HG02759 (cell line): Measurements from ENCODE around the gene DOK4.

Source experiments
- ATAC-seq: cut with Tn5 transposase; IDR thresholded peaks from one replicate; pipeline ENCODE4 v1.9.1; 2021; ENCODE audit warnings: mild to moderate bottlenecking, moderate library complexity; ENCODE audit not compliant: unreplicated experiment

DOK4 gene

GRCh38 chr16:57478396-57479204 lies 7.7 kb downstream of the DOK4 start:
- ATAC-seq = no peak

DNA sequence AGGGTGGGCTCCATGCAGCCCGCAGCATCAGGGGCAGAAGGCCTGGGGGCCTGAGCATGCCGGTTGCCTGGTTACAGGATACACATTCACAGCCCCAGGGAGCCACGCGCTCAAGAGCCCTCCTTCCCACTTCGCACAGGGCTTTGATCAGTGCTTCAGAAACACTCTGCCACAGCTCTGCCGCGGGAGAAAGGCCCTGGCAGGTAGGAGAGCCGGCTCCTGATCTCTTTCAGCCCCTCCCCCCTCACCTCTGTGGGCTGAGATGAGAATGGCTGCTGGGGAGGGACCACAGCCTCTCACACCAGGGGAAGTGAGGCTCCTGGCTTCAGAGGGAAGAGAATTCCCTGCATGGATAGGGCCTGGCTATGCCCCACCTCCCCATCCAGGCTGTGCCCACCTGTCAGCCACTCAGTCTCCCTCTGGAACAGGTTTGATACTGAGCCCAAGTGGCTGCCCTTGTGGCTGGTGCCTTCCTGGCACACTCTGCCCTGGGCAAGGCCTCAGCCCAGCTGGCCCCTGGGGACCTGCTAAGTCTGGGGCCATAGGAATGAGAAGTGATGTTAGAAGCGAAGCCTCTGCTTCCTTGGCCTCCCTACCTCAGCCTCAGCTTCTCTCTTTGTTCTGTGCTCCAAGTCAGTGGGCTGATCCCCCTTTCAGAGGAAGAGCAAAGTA lies 8.6 kb downstream of the DOK4 start:
- ATAC-seq = no peak

DNA sequence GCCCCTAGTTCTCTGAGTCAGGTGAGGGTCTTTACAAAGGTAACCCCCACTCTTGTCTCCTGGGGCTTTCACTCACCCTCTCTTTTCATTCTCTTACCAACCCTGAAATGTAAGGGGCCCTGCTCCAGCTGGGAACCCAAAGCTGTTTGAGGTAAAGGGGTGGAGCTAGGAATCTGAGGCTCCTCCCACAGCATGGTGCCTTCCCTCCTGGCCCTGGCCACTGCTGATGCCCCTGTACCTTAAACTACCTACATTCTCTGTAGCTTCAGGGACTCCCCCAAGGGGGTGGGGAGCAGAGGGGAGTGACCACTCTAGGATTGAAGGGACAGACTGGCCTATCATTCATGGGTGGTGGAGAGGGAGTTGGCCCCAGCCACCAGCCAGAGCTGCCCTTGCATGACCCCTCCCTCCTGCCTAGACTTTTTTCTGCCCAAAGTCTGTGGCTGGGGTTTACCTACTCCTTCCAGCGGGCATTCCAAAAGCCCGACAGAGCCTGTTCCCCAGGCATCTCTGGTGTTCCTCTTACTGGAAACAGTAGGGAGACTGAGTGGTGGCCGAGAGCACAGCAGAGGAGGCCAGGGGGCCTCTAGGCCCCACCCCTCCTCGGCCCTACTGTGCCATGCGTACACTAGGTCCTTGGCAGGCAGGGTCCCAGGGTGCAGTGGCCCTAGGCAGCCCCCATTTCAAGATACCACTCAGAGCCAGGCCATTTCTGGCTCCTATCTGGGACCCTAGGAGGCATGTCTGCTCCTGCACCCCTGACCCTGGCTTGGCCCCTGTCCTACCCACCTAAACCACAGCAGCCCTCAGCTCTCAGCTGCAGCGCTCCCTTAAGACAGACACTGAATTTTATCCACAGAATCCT lies 9.5 kb downstream of the DOK4 start:
- ATAC-seq = no peak

GRCh38 chr16:57475711-57476339 lies 10.5 kb downstream of the DOK4 start:
- ATAC-seq = peak; percentile 92

DNA sequence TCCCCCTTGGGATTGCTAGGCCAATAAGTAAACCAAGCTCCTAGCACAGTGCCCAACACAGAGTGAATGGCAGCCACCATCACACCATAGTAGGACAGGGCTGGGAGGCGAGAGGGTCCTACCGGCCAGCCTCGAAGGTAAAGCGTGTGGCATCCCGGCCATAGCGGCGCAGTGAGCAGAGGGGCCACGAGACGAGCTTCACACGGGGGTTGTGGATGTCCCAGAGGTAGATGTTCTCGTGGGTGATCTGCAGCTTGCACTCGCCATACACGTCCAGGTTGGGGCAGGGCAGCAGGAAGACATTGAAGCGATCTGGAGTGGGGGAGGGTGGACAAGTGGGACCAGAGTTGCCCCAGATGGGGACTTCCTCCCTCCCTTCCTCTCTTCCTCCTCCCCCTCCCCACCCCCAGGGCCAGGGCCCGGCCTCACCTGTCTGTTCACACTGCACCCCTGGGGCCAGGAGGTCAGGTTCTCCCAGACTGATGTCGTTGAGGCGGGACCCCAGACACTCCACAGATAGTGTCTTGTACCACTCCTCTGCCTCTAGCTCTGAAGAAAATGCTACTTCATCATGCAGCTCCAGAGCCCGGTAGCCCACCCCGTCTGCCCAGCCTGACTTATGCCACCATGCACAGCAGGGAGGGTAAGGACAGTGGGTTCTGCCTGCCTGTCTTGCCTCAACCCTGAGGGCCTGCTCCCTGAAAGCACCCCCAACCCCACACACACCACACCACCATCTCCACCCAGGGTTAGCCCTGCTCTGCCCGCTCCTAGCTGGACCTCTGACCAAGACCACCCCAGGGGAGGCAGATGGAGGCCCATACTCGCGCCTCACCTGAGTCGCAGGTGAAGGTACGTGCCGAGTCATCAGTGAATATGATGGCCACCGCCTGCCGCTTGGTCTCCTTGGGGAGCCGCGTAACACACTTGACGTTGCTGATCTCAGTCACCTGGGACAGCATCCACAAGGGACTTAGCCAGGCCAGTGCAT lies 11.3 kb downstream of the DOK4 start:
- no peak for ATAC-seq

- no peak for ATAC-seq
Observed at GRCh38 chr16:57473906-57474305, 12.4 kb downstream of the DOK4 start.

DNA sequence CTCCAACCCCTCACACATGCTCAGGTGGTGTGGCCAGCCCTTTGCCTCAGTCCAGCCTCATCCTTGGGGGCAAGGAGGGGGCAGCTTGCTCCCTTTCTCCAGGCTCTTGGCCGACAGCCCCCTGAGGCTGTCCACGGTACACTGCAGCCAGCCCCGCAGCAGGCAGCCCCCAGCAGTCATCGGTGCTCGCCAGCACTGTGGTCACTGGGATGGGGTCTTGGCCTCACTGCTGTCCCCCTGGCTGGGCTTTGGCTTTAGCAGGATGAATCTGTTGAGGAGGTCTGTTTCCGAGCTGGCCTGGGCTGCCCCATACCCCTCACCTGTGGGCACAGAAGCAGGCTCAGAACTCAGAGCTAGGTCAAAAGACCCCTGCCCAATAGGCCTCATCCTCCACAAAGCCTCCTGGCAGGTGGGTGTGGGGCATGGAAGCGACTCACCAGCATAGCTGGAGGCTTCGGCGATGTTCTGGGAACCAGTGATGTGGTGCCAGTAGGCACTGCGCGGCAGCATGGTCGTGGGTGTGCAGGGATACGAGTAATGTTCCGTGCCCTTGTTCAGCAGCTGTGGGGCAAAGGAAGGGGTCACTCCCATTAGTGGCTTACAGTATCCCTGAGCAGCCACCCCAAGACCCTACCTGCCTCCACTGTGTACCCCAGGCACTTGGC lies 13.0 kb downstream of the DOK4 start:
- no peak for ATAC-seq

DNA sequence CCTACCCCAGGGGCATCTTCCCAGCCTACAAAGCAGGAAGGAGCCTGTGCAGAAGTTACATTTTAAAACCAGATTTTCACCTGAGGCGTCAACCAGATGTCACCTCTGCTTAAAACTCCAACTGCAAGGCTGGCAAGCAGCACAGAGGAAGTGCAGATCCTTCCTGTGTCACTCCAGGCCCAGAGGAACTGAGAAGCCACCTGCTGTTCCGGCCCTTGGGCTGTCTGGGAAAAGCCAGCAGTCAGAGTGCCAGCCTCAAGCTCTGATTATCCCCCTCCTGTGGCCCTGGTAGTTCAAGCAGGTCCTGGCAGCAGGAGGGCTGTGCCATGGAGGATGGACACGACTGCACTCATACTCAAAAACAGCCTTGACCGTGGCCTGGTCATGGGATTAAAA lies 13.6 kb downstream of the DOK4 start:
- no peak for ATAC-seq

DNA sequence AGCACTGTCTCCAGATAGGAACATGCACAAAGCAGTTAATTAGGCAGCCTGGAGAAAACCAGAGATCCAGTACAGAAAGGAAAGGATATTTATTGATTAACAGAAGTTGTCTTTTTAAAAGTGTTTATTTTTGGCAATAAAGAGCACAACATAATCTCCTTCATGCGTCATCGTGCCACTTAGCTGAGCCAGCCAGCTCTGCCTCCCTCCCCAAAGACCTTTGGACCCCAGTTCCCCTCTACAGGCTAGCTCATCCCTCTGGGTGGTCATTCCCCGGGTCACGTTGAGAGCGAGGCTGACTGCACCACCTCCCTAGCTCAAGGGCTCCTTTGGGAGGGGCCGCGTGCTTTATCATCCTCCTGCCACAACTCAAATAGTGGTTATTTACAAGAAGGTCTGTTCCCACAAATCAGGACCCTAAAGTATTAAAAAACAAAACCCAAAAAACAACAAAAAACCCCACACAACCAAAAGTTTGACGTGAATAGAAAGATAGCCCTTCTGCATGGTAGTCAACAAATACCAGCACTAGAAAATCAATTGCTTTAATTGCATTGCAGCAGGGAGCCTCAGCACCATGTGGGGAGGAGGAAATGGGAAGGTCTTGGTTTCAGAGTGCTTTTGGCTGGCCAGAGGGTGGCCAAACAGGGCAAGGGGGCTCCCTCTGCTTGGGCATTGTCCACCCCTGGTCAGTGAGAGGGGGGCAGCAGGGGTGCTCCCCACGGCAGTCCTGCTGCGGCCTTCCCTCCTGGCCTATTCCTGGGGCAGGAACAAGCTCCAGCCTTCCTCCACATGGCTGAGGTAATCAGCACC lies 14.2 kb downstream of the DOK4 start:
- ATAC-seq = no peak

- ATAC-seq = no peak
Observed at GRCh38 chr16:57471209-57471608, 15.1 kb downstream of the DOK4 start.

DNA sequence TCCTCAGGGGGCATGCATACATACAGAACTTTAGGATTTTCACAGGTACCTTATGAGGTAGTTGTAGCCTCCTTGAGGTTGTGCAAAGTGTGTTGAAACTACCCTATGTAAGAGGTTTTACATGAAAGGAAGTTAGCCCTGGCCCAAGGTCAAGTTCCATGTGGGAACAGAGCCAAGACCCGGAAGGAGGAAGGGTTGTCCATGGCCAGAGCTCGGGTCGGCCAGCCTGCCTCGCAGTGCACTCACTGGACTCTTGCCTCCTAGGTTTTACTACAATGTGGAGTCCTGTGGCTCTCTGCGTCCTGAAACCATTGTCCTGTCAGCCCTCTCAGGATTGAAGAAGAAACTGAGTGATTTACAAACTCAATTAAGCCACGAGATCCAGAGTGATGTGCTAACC lies 15.6 kb downstream of the DOK4 start:
- ATAC-seq = no peak

- ATAC-seq = no peak
Observed at GRCh38 chr16:57469917-57470470, 16.3 kb downstream of the DOK4 start.

DNA sequence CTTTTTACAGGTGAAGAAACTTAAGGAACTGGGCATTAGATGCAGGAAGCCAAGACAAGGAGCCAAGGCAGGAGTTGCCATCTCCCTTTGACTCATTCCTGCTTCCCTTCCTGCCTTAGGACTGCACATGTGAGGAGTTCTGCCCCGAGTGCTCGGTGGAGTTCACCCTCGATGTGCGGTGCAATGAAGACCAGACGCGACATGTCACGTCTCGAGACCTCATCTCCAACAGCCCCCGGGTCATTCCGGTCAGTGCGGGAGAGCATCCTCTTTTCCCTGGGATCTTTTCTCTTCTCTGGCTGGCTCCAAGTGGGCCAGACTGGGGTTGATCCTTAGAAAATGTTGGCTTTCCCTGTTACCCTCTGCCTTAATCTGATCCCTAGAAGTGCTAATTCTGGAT lies 17.2 kb downstream of the DOK4 start:
- no peak for ATAC-seq

DNA sequence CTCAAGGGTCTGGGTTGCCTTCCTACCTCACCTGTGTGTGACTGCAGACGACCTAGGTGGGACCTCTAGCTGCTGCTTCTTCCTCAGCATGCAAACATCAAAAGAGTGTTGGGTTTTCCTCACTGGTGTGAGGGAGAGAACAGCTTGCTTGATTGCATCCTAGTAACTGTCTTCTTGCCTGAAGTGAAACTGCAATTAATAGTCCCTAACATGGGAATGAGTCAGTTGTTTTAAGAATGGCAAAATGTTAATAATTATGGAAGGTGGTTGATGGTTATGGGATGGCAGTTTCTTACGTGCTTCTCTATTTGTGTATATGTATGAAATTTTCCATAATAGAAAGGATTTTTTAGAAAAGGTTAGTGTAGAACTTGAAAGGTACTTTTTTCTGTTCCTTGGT lies 17.9 kb downstream of the DOK4 start:
- ATAC-seq = no peak

- no peak for ATAC-seq
Observed at GRCh38 chr16:57464523-57464922, 21.8 kb downstream of the DOK4 start.

DNA sequence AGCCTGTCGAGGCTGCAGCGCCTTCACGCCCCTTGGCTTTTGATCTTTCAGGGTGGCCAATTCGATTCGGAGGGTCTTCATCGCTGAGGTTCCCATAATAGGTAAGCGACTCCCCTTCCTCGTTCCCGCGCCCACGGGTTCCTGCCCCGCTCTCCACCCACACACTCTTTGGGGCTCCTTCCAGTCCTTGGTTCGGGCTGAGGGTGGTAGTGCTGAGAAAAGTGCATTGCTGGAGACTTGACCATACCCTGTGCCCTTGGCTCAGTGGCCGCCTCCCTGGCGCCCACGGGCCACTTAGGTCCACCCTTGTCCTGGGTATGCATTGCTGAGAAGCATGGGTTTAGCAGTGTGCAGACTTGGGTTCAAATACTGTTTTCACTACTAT lies 23.3 kb downstream of the DOK4 start:
- peak; percentile 23 for ATAC-seq

GRCh38 chr16:57462209-57462977 lies 23.9 kb downstream of the DOK4 start, which contains the start of gene POLR2C:
POLR2C (plus strand) TSS chr16:57462679; CDS start chr16:57462725, 46 bp downstream.
- peak; percentile 91 for ATAC-seq
